ENCODE data around the gene MRPS21.

Gene MRPS21

GRCh38 chr1:150256554-150257341 lies 36.9 kb upstream of the MRPS21 start:
- no peaks in the 10 kb centered on the region for H3K79me2 ChIP-seq (ENCODE audit: insufficient read depth, low read length)
- H3K9me3 ChIP-seq (ENCODE audit: insufficient read depth, low read length, severe bottlenecking): no peaks in the 10 kb centered on the region
- DNase-seq (no peak), ATAC-seq (ENCODE audit: insufficient read depth, low read depth) (no peak)
- no peak overlapping the region for H3K27ac ChIP-seq (ENCODE audit: low read length)
- H3K4me2 ChIP-seq (ENCODE audit: insufficient read depth, low read length): no peak overlapping the region
- H4K20me1 ChIP-seq (ENCODE audit: insufficient read depth, low read length): no peaks in the 10 kb centered on the region
- H3K27me3 ChIP-seq (ENCODE audit: insufficient read depth, low read length, poor library complexity): peaks cover 34% of the 10 kb centered on the region
- no peak overlapping the region for H2AFZ ChIP-seq (ENCODE audit: low read depth, low read length)
- H3K9ac ChIP-seq (ENCODE audit: low read depth, low read length): no peak overlapping the region
- H3K4me3 ChIP-seq (ENCODE audit: low read depth in 1 of 2, low read length in 2 of 2): no peak overlapping the region
- TF ChIP-seq, protein P1, sequence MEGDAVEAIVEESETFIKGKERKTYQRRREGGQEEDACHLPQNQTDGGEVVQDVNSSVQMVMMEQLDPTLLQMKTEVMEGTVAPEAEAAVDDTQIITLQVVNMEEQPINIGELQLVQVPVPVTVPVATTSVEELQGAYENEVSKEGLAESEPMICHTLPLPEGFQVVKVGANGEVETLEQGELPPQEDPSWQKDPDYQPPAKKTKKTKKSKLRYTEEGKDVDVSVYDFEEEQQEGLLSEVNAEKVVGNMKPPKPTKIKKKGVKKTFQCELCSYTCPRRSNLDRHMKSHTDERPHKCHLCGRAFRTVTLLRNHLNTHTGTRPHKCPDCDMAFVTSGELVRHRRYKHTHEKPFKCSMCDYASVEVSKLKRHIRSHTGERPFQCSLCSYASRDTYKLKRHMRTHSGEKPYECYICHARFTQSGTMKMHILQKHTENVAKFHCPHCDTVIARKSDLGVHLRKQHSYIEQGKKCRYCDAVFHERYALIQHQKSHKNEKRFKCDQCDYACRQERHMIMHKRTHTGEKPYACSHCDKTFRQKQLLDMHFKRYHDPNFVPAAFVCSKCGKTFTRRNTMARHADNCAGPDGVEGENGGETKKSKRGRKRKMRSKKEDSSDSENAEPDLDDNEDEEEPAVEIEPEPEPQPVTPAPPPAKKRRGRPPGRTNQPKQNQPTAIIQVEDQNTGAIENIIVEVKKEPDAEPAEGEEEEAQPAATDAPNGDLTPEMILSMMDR (IDR thresholded peaks at IDR 0.05; ENCODE audit: borderline replicate concordance, extremely low read depth, low read length, poor library complexity, severe bottlenecking): no peak
- TF ChIP-seq EZH2 (IDR thresholded peaks at IDR 0.05; ENCODE audit: borderline replicate concordance, low read depth, low read length, severe bottlenecking): no peak
- H3K4me1 ChIP-seq (ENCODE audit: insufficient read depth, low read length): peaks cover 7% of the 10 kb centered on the region
- no peaks in the 10 kb centered on the region for H3K36me3 ChIP-seq (ENCODE audit: insufficient read depth, low read length)

DNA sequence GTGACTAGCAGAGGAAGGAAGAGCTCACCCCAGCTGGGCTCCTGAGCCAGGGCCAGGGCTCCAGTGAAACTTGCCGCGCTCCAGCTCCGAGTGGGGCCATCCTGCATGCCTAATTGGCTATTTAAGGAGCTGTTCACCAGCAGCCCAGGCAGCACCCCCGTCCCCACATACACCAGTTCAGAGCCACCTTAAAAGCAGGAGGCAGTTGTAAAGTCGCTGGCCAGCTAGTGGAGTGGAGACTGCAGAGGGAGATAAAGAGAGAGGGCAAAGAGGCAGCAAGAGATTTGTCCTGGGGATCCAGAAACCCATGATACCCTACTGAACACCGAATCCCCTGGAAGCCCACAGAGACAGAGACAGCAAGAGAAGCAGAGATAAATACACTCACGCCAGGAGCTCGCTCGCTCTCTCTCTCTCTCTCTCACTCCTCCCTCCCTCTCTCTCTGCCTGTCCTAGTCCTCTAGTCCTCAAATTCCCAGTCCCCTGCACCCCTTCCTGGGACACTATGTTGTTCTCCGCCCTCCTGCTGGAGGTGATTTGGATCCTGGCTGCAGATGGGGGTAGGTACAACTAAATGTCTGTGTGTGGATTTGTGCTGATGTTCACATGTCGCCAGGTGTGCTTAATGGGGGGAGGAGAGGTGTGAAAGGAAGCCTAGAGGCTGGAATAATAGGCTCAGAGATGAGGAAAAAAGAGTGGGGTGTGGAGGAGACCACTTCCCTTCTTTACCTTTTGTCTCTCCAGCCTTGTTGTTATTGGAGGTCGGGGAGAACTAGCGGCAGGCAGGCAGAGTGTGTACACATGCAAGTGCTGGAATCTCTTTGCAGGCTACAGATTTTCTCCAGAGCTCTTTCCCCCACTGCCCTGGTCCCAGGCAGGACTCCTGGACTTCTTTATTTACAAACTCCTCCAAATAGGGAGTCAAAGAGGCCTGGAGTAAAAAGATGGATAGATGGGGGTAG lies 35.8 kb upstream of the MRPS21 start, which contains the start of gene CA14:
TSS of gene CA14 (plus strand) at position 151 of the 962 bp plus-strand sequence. CDS start at position 506, 355 bp downstream.
- no peak within 1 kb of the TSS for H2AFZ ChIP-seq (ENCODE audit: low read depth, low read length)
- no peaks in the 10 kb centered on the region for H3K9me3 ChIP-seq (ENCODE audit: insufficient read depth, low read length, severe bottlenecking)
- H3K27me3 ChIP-seq (ENCODE audit: insufficient read depth, low read length, poor library complexity): peaks cover 34% of the 10 kb centered on the region
- H3K27ac ChIP-seq (ENCODE audit: low read length): no peak within 1 kb of the TSS
- H3K4me2 ChIP-seq (ENCODE audit: insufficient read depth, low read length): no peak within 1 kb of the TSS
- H3K4me1 ChIP-seq (ENCODE audit: insufficient read depth, low read length): peaks cover 7% of the 10 kb centered on the region
- no peak for ATAC-seq (ENCODE audit: insufficient read depth, low read depth)
- no peaks in the 10 kb centered on the region for H4K20me1 ChIP-seq (ENCODE audit: insufficient read depth, low read length)
- no peak within 1 kb of the TSS for H3K4me3 ChIP-seq (ENCODE audit: low read depth in 1 of 2, low read length in 2 of 2)
- H3K79me2 ChIP-seq (ENCODE audit: insufficient read depth, low read length): no peaks in the 10 kb centered on the region
- DNase-seq: no peak
- H3K9ac ChIP-seq (ENCODE audit: low read depth, low read length): no peak within 1 kb of the TSS
- no peaks in the 10 kb centered on the region for H3K36me3 ChIP-seq (ENCODE audit: insufficient read depth, low read length)
- TF ChIP-seq, protein P1 (IDR thresholded peaks at IDR 0.05; ENCODE audit: borderline replicate concordance, extremely low read depth, low read length, poor library complexity, severe bottlenecking): no peak

DNA sequence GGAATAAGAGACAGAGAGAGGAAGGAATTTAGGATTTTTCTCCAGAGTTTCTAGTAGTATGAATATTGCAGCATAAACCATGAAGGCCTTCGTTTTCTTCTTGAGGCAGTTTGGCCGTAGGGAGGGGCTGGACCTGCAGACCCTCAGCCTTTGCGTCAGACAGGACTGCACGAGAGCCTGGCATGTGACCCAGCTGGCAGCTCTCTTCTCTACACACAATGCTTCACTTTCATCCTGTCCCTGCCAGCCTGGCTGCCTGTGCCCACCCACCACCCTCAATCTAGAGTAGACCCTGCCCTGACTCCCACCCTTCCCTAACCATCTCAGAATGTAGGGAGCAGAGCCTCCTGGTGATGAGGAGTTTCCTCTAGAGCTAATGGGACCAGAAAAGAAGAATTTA lies 34.4 kb upstream of the MRPS21 start:
- TF ChIP-seq, protein P1 (IDR thresholded peaks at IDR 0.05; ENCODE audit: borderline replicate concordance, extremely low read depth, low read length, poor library complexity, severe bottlenecking): no peak
- no peak for TF ChIP-seq EZH2 (IDR thresholded peaks at IDR 0.05; ENCODE audit: borderline replicate concordance, low read depth, low read length, severe bottlenecking)
- DNase-seq (no peak), ATAC-seq (ENCODE audit: insufficient read depth, low read depth) (no peak)
- H3K9ac ChIP-seq (ENCODE audit: low read depth, low read length): no peak overlapping the region
- H3K27me3 ChIP-seq (ENCODE audit: insufficient read depth, low read length, poor library complexity): peaks cover 34% of the 10 kb centered on the region
- no peaks in the 10 kb centered on the region for H3K36me3 ChIP-seq (ENCODE audit: insufficient read depth, low read length)
- no peaks in the 10 kb centered on the region for H3K79me2 ChIP-seq (ENCODE audit: insufficient read depth, low read length)
- H3K4me1 ChIP-seq (ENCODE audit: insufficient read depth, low read length): peaks cover 7% of the 10 kb centered on the region
- no peak overlapping the region for H2AFZ ChIP-seq (ENCODE audit: low read depth, low read length)
- no peak overlapping the region for H3K27ac ChIP-seq (ENCODE audit: low read length)
- no peak overlapping the region for H3K4me2 ChIP-seq (ENCODE audit: insufficient read depth, low read length)
- no peaks in the 10 kb centered on the region for H3K9me3 ChIP-seq (ENCODE audit: insufficient read depth, low read length, severe bottlenecking)
- no peak overlapping the region for H3K4me3 ChIP-seq (ENCODE audit: low read depth in 1 of 2, low read length in 2 of 2)
- no peaks in the 10 kb centered on the region for H4K20me1 ChIP-seq (ENCODE audit: insufficient read depth, low read length)

All from DND-41 (cell line).